Adipose tissue (tissue), 3 donors: Measurements from ENCODE around the gene PEMT. TPM values are rescaled to one million over a fixed set of nuclear protein-coding genes. Genes with fewer than 3 reads are reported as not detected.

ENCODE experiments used
- H3K27ac ChIP-seq: one replicate; pipeline ENCODE4 v1.5.1; 2013; ENCODE audit warnings: low read depth, low read length
- WGBS, 3 donors: extraction: QIAGEN DNeasy Blood & Tissue Kit; methylation state at CpG; one replicate each; pipeline ENCODE4 v1.1.7; 2013; 5-methylcytosine and 5-hydroxymethylcytosine counted together
- polyA plus RNA-seq, 3 donors: library from polyadenylated mRNA; stranded (reverse); fragments of 200-250 nt; gene quantifications; one replicate each; pipeline ENCODE4 v1.2.3, GENCODE V29; 2013
- donor health status: healthy with polysubstance abuse.
- donor health status: Bipolar disorder and iron deficiency.
- donor health status: healthy.

Gene PEMT
- polyA plus RNA-seq, 3 donors, result 40.9 to 263 (median 44.0) TPM

GRCh38 chr17:17576772-17577234 lies 14.7 kb downstream of the PEMT start:
- H3K27ac ChIP-seq, result no peak overlapping the region
- WGBS, 3 donors, result 76 to 83% (median 79%) methylated on average over 13 of the region's 13 CpGs

- no peak overlapping the region for H3K27ac ChIP-seq
- 68 to 83% (median 75%) methylated on average over 16 of the region's 16 CpGs for WGBS, 3 donors
Measured at GRCh38 chr17:17575360-17576251, 15.9 kb downstream of the PEMT start.

- 81 to 91% (median 86%) methylated on average over 6 to 7 of the region's 7 CpGs for WGBS, 3 donors
- no peak overlapping the region for H3K27ac ChIP-seq
Measured at GRCh38 chr17:17573912-17574311, 17.6 kb downstream of the PEMT start.

- H3K27ac ChIP-seq, result no peak overlapping the region
- 78 to 90% (median 85%) methylated on average over 15 of the region's 15 CpGs for WGBS, 3 donors
Measured at GRCh38 chr17:17572010-17572785, 19.3 kb downstream of the PEMT start.

GRCh38 chr17:17570798-17571716 lies 20.5 kb downstream of the PEMT start:
- H3K27ac ChIP-seq, result no peak overlapping the region
- WGBS, 3 donors, result 45 to 83% (median 82%) methylated on average over 14 to 15 of the region's 15 CpGs

- no peak overlapping the region for H3K27ac ChIP-seq
- WGBS, 3 donors, result 46 to 79% (median 74%) methylated on average over 7 of the region's 7 CpGs
Measured at GRCh38 chr17:17570140-17570797, 21.2 kb downstream of the PEMT start.

- H3K27ac ChIP-seq, result no peak overlapping the region
- WGBS, 3 donors, result 42 to 89% (median 74%) methylated on average over 4 of the region's 4 CpGs
Measured at GRCh38 chr17:17569691-17570090, 21.8 kb downstream of the PEMT start.

GRCh38 chr17:17568772-17569195 lies 22.7 kb downstream of the PEMT start:
- H3K27ac ChIP-seq, result no peak overlapping the region
- WGBS, 3 donors, result 46 to 91% (median 70%) methylated on average over 4 to 6 of the region's 6 CpGs

- 10 to 61% (median 43%) methylated on average over 7 of the region's 7 CpGs for WGBS, 3 donors
Measured at GRCh38 chr17:17567631-17568030, 23.9 kb downstream of the PEMT start.

GRCh38 chr17:17566896-17567513 lies 24.5 kb downstream of the PEMT start:
- 68 to 73% (median 71%) methylated on average over 11 of the region's 11 CpGs for WGBS, 3 donors

More at GRCh38 chr17:17567631-17568030, 23.9 kb downstream of the PEMT start:
- H3K27ac ChIP-seq, result no peak overlapping the region

GRCh38 chr17:17565471-17566339 lies 25.8 kb downstream of the PEMT start:
- 76 to 82% (median 77%) methylated on average over 10 of the region's 10 CpGs for WGBS, 3 donors
- H3K27ac ChIP-seq, result no peak overlapping the region

More at GRCh38 chr17:17566896-17567513, 24.5 kb downstream of the PEMT start:
- H3K27ac ChIP-seq, result no peak overlapping the region

GRCh38 chr17:17564896-17565295 lies 26.6 kb downstream of the PEMT start:
- H3K27ac ChIP-seq, result no peak overlapping the region
- WGBS, 3 donors, result 84 to 95% (median 87%) methylated on average over 5 of the region's 5 CpGs

GRCh38 chr17:17564323-17564722 lies 27.2 kb downstream of the PEMT start:
- H3K27ac ChIP-seq, result no peak overlapping the region

GRCh38 chr17:17563530-17563929 lies 28.0 kb downstream of the PEMT start:
- 94 to 97% (median 94%) methylated on average over 13 of the region's 13 CpGs for WGBS, 3 donors
- H3K27ac ChIP-seq, result no peak overlapping the region

More at GRCh38 chr17:17564323-17564722, 27.2 kb downstream of the PEMT start:
- 86 to 91% (median 90%) methylated on average over 4 of the region's 4 CpGs for WGBS, 3 donors

- H3K27ac ChIP-seq, result no peak overlapping the region
- WGBS, 3 donors, result 85 to 92% (median 87%) methylated on average over 15 of the region's 15 CpGs
Measured at GRCh38 chr17:17562146-17562511, 29.4 kb downstream of the PEMT start.

GRCh38 chr17:17561408-17562145 lies 29.9 kb downstream of the PEMT start:
- no peak overlapping the region for H3K27ac ChIP-seq
- WGBS, 3 donors, result 62 to 80% (median 63%) methylated on average over 30 of the region's 30 CpGs
